Transverse colon (tissue), 4 donors: Measurements from ENCODE around the gene AIG1. TPM values are rescaled to one million over a fixed set of nuclear protein-coding genes. Genes with fewer than 3 reads are reported as not detected.
A peak's percentile ranks its signal among the peaks of the same experiment; 100 is the strongest.
"Not testable (repeated sequence)": the region's sequence is repeated elsewhere in the genome, so short reads cannot be mapped to it uniquely, and the experiment has no call there.

Experiments used
- DNase-seq: peaks from one replicate; pipeline ENCODE4 v3.0.0-alpha.2; 2019
- H3K27ac ChIP-seq, 4 donors: fragments of 200-600 bp; sonication (generic); 2 replicates each; pipeline ENCODE4 v1.5.1; 2016 to 2018; ENCODE audit warnings: inconsistent platforms in 4 of 4
- H3K27me3 ChIP-seq: fragments of 200-600 bp; sonication (generic); 2 replicates; pipeline ENCODE4 v1.5.1; 2017; ENCODE audit warnings: inconsistent platforms
- H3K36me3 ChIP-seq, 4 donors: fragments of 200-600 bp; sonication (generic); 2 replicates each; pipeline ENCODE4 v1.5.1; 2017 to 2019; ENCODE audit warnings: inconsistent platforms in 4 of 4
- H3K4me1 ChIP-seq, 4 donors: fragments of 200-600 bp; sonication (generic); 2 replicates each; pipeline ENCODE4 v1.5.1; 2017 to 2020; ENCODE audit warnings: inconsistent platforms in 4 of 4
- H3K4me3 ChIP-seq, 4 donors: fragments of 200-600 bp; sonication (generic); 1 replicate in 1 of 4; 2 replicates in 3 of 4; pipeline versions ENCODE4 v1.5.1 to v1.6.1; 2017 to 2019; ENCODE audit warnings: inconsistent platforms in 4 of 4
- H3K9me3 ChIP-seq, 2 donors: fragments of 200-600 bp; sonication (generic); 2 replicates each; pipeline ENCODE4 v1.5.1; 2017 to 2019; ENCODE audit warnings: inconsistent platforms in 2 of 2
- CTCF ChIP-seq, 5 experiments: fragments of 200-600 bp in 3 of 5; fragments of 450-650 bp in 2 of 5; sonication (generic) in 3 of 5; IDR thresholded peaks; 1 replicate in 2 of 5; 2 replicates in 3 of 5; pipeline ENCODE4 v1.5.1; 2016 to 2017; ENCODE audit warnings: antibody characterized with exemption in 5 of 5, inconsistent platforms in 3 of 5, mild to moderate bottlenecking in 2 of 5, moderate library complexity in 1 of 5
- EP300 ChIP-seq: sonication (generic); formaldehyde crosslinking; IDR thresholded peaks from one replicate; pipeline ENCODE4 v1.6.1; 2017; ENCODE audit warnings: antibody characterized with exemption, low read depth
- POLR2A ChIP-seq: fragments of 450-650 bp; IDR thresholded peaks from one replicate; pipeline ENCODE4 v1.6.1; 2016; ENCODE audit warnings: antibody characterized with exemption, mild to moderate bottlenecking, moderate library complexity
- POLR2AphosphoS5 ChIP-seq, 3 donors: sonication (generic); formaldehyde crosslinking; IDR thresholded peaks; one replicate each; pipeline ENCODE4 v1.6.1; 2016; ENCODE audit warnings: antibody characterized with exemption in 3 of 3
- WGBS, 2 donors: methylation state at CpG; one replicate each; pipeline ENCODE4 v1.1.5; 2018; ENCODE audit warnings: low coverage in 1 of 2; 5-methylcytosine and 5-hydroxymethylcytosine counted together
- in situ Hi-C, 4 donors: fragments of 200-750 bp; cut with MboI; loops; one replicate each; pipeline versions ENCODE4 v1.15.0 to v1.15.1; 2017; ENCODE audit warnings: low sequenced_read_pairs in 3 of 4, low pct_ligation_motif_present in 1 of 4, low pct_unique_long_range_greater_than_20kb in 1 of 4
- intact Hi-C: fragments of 100-400 bp; cut with DNase I; formaldehyde crosslinking; loops from one replicate; pipeline ENCODE4 v1.15.1; 2023; ENCODE audit warnings: low total_unique reads
- total RNA-seq, 4 donors: library from RNA; depleted of rRNA; stranded (reverse); fragments of >200 nt; gene quantifications; one replicate each; pipeline ENCODE4 v1.1.0, GENCODE V29; 2016

AIG1 gene
- total RNA-seq = 10 to 100 TPM; 16.5 to 38.2 (median 21.6) TPM

GRCh38 chr6:143060806-143061596 is at the start of gene AIG1:
AIG1 (plus strand) TSS chr6:143060889; CDS start chr6:143060926, 37 bp downstream.
- TF ChIP-seq POLR2A = no peak
- H3K4me3 ChIP-seq = peak within 1 kb of the TSS; percentile 56 to 89 (median 82)
- H3K9me3 ChIP-seq = no peaks in the 10 kb centered on the region
- peak within 1 kb of the TSS; percentile 91 to 95 (median 93) for H3K27ac ChIP-seq
- no peaks in the 10 kb centered on the region for H3K36me3 ChIP-seq
- in situ Hi-C loops (no loop called here), intact Hi-C loops (loop anchor here (2.0 kb wide), 1 partner anchor 114 kb away; no protein-coding TSS in a partner anchor)
- H3K27me3 ChIP-seq = no peaks in the 10 kb centered on the region
- peaks cover 0 to 18% (median 8%) of the 10 kb centered on the region in 4 donors for H3K4me1 ChIP-seq
- no peak for DNase-seq
- WGBS, 2 donors = 8% methylated on average over 21 of the region's 50 CpGs; no CpG with 5 or more reads in 1 of the 2 donors

- no peaks in the 10 kb centered on the region for H3K27me3 ChIP-seq
- intact Hi-C loops = no loop called here
- H3K27ac ChIP-seq = no peak overlapping the region
- no peaks in the 10 kb centered on the region for H3K36me3 ChIP-seq
- WGBS, 2 donors = 48 to 64% methylated on average over 2 of the region's 2 CpGs
- H3K9me3 ChIP-seq = no peaks in the 10 kb centered on the region
- H3K4me1 ChIP-seq = no peaks in the 10 kb centered on the region
- in situ Hi-C loops = no loop called here
- no peak for DNase-seq
- no peak for TF ChIP-seq EP300
- H3K4me3 ChIP-seq = no peak overlapping the region
Measured at GRCh38 chr6:143014764-143015163, 45.9 kb upstream of the AIG1 start.

GRCh38 chr6:143015300-143015706 is 45.4 kb upstream of the AIG1 start:
- Histone ChIP-seq H3K27ac (no peak overlapping the region), H3K4me1 (no peaks in the 10 kb centered on the region), H3K36me3 (no peaks in the 10 kb centered on the region), H3K9me3 (no peaks in the 10 kb centered on the region), H3K27me3 (no peaks in the 10 kb centered on the region), H3K4me3 (no peak overlapping the region)
- WGBS, 2 donors = 78 to 81% methylated on average over 4 of the region's 4 CpGs
- intact Hi-C loops (no loop called here), in situ Hi-C loops (no loop called here)
- TF ChIP-seq EP300 (no peak), POLR2AphosphoS5 (IDR thresholded peaks at IDR 0.05) (no peak), CTCF (IDR thresholded peaks at IDR 0.05) (no peak), POLR2A (no peak)
- no peak for DNase-seq

GRCh38 chr6:143018955-143019354 is 41.7 kb upstream of the AIG1 start:
- 62 to 71% methylated on average over 4 to 5 of the region's 5 CpGs for WGBS, 2 donors
- no peaks in the 10 kb centered on the region for H3K36me3 ChIP-seq
- TF ChIP-seq POLR2AphosphoS5 (IDR thresholded peaks at IDR 0.05) (no peak), EP300 (no peak), CTCF (IDR thresholded peaks at IDR 0.05) (no peak), POLR2A (no peak)
- no peaks in the 10 kb centered on the region for H3K4me1 ChIP-seq
- H3K27me3 ChIP-seq = no peaks in the 10 kb centered on the region
- H3K4me3 ChIP-seq = no peak overlapping the region
- intact Hi-C loops (no loop called here), in situ Hi-C loops (no loop called here)
- H3K27ac ChIP-seq = no peak overlapping the region
- H3K9me3 ChIP-seq = no peaks in the 10 kb centered on the region
- DNase-seq = no peak

- in situ Hi-C loops = loop anchor here in 2 of 4 donors (5.0 to 10.0 kb wide), 2 partner anchors 326 to 329 kb away; no protein-coding TSS in a partner anchor
- H3K27me3 ChIP-seq, H3K36me3 ChIP-seq, H3K9me3 ChIP-seq, H3K27ac ChIP-seq, H3K4me1 ChIP-seq, H3K4me3 ChIP-seq, DNase-seq, intact Hi-C loops: not testable (repeated sequence)
- WGBS, 2 donors = 52% methylated on average over 2 of the region's 2 CpGs; no CpG with 5 or more reads in 1 of the 2 donors
Measured at GRCh38 chr6:143020862-143021261, 39.8 kb upstream of the AIG1 start.
